ENCODE measurements around the gene SORCS2. TPM values are rescaled to one million over a fixed set of nuclear protein-coding genes. Genes with fewer than 3 reads are reported as not detected.
A peak's percentile ranks its signal among the peaks of the same experiment; 100 is the strongest.

Gene SORCS2
- total RNA-seq, 2 donors from 2014 or later, result 0.25 TPM; not detected in 1

GRCh38 chr4:7398104-7398423, 205.7 kb downstream of the SORCS2 start:
- Mint-ChIP-seq H3K36me3 (no peaks in the 10 kb centered on the region), H3K27ac (no peak overlapping the region), H3K9me3 (peaks cover 6 to 9% of the 10 kb centered on the region in 2 donors)
- no peak for ATAC-seq
- DNase-seq (ENCODE audit: low spot score in 2 of 2), result no peak

DNA sequence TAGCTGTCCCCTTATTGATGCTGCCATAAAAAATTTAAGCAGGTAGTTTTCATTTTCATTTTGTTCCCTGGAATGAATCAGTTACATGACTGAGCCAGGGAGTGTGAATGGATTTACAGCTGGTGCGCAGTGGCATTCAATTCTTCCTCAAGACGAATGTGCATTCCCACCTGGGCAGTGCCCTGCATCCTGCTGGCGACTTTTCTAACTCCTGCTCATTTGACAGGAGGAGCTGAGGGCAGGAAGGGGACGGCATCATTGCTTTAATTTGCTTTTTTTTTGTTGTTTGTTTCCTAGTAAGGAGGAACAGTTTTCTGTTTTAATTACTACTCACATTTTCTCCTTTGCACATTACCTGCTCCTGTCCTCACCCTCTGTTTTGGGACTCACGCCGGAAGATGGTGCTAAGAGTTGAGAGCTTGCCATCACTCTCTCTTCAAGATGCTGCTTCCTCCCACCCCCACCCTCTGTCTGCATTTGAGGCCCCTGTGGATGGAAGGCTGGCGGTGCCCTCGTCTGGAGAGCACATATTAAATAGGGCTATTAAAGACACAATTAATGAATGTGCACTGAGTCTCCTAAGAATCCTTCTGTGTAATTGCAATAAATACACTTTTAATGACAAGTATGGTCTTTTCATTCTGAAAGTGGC, 206.6 kb downstream of the SORCS2 start:
- ATAC-seq, result no peak
- no peak for DNase-seq (ENCODE audit: low spot score in 2 of 2)
- H3K27ac Mint-ChIP-seq, result no peak overlapping the region
- H3K9me3 Mint-ChIP-seq, result peaks cover 6 to 9% of the 10 kb centered on the region in 2 donors
- H3K36me3 Mint-ChIP-seq, result no peaks in the 10 kb centered on the region

DNA sequence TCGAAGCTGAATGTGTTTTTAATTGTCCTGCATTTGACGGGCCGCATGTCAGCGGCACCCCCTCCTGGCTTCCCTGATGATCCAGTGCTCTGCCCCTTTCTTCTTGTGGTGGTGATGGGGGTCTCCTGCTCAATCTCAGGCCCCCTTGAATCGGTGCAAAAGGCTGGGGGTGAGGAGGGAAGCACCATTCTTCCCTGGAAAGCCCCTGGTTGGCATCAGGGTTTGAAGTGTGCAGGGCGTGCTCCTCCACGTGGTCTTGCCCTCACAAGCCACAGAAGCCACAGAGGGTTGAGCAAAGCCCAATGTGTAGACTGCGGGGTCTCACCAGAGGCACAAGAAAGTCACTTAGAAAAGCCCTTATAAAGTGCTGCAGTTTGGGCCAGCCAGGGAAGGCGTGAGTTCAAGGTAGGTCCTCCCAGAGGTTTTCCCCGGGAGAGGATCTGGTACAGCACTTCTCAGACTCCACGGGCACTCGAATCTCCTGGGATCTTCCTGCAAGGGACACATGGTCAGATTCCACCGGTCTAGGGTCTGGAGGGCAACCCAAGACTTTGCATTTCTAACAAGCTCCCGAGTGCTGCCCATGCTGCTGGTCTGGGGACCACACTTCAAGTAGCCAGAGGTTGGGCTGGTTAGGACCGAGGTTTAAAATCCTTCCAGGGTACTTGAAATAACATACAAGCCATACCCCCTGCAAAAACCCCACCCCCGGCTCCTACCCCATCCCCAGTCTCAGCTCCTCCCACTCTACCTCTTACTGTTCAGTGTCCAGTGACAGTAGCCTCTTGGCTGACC, 207.3 kb downstream of the SORCS2 start:
- ATAC-seq (no peak), DNase-seq (ENCODE audit: low spot score in 2 of 2) (no peak)
- no peaks in the 10 kb centered on the region for H3K36me3 Mint-ChIP-seq
- no peak overlapping the region for H3K27ac Mint-ChIP-seq
- peaks cover 6 to 9% of the 10 kb centered on the region in 2 donors for H3K9me3 Mint-ChIP-seq

- Mint-ChIP-seq H3K27ac (no peak overlapping the region), H3K9me3 (peaks cover 6 to 9% of the 10 kb centered on the region in 2 donors), H3K36me3 (no peaks in the 10 kb centered on the region)
- no peak for DNase-seq (ENCODE audit: low spot score in 2 of 2)
- ATAC-seq, result no peak
Measured at GRCh38 chr4:7400671-7401298, 208.4 kb downstream of the SORCS2 start.

- DNase-seq (ENCODE audit: low spot score in 2 of 2) (no peak), ATAC-seq (no peak)
- Mint-ChIP-seq H3K9me3 (peaks cover 9 to 10% of the 10 kb centered on the region in 2 donors), H3K36me3 (no peaks in the 10 kb centered on the region), H3K27ac (no peak overlapping the region)
Measured at GRCh38 chr4:7402526-7402925, 210.2 kb downstream of the SORCS2 start.

GRCh38 chr4:7403001-7403400, 210.7 kb downstream of the SORCS2 start:
- Mint-ChIP-seq H3K27ac (no peak overlapping the region), H3K9me3 (peaks cover 9 to 13% of the 10 kb centered on the region in 2 donors), H3K36me3 (no peaks in the 10 kb centered on the region)
- DNase-seq (ENCODE audit: low spot score in 2 of 2) (no peak), ATAC-seq (no peak)

DNA sequence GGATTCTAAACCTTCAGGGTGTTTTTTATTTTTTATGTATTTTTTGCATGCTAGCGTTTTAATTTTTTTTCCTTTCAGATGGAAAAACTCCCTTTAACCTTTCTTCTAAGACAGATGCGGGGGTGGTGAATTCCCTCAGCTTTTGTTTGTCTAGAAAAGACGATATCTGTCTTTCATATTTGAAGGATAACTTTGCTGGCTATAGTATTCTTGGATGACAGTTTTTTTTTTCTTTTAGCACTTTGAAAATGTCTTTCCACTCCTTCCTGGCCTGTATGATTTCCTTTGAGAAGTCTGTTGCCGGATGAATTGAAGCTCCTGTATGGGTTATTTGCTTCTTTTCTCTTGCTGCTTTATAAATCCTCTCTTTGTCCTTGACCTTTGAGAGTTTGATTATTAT, 215.8 kb downstream of the SORCS2 start:
- ATAC-seq (no peak), DNase-seq (ENCODE audit: low spot score in 2 of 2) (no peak)
- Mint-ChIP-seq H3K9me3 (peaks cover 11 to 22% of the 10 kb centered on the region in 2 donors), H3K36me3 (peaks cover 10 to 19% of the 10 kb centered on the region in 2 donors), H3K27ac (no peak overlapping the region)

DNA sequence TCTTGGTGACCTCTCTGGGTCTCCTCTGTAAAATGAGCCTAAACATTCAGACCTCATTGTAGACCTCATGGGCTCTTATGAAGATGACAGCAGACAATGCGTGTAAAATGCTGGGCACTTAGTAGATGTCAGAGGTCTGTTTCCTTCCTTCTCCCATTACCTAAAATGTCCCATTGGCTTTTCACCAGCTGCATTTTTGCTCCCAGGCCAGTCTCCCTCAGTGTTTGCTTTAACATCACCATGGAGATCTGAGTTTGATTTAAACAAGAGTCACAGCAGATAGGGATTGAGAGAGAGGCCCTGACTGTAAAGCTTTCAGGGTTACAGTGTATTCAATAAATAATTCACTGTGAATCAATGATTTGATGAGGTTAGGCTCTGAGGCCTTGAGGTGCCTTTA, 218.1 kb downstream of the SORCS2 start:
- DNase-seq (ENCODE audit: low spot score in 2 of 2) (no peak), ATAC-seq (no peak)
- H3K36me3 Mint-ChIP-seq, result peaks cover 10 to 19% of the 10 kb centered on the region in 2 donors
- peaks cover 11 to 22% of the 10 kb centered on the region in 2 donors for H3K9me3 Mint-ChIP-seq
- H3K27ac Mint-ChIP-seq, result no peak overlapping the region

- ATAC-seq, result no peak
- Mint-ChIP-seq H3K9me3 (peaks cover 13 to 28% of the 10 kb centered on the region in 2 donors), H3K27ac (no peak overlapping the region), H3K36me3 (peaks cover 10 to 19% of the 10 kb centered on the region in 2 donors)
- peak in 1 of 2 donors; percentile 33 for DNase-seq (ENCODE audit: low spot score in 2 of 2)
Measured at GRCh38 chr4:7411491-7411890, 219.2 kb downstream of the SORCS2 start.

- peaks cover 16 to 24% of the 10 kb centered on the region in 2 donors for H3K9me3 Mint-ChIP-seq
- DNase-seq (ENCODE audit: low spot score in 2 of 2), result peak in 1 of 2 donors; percentile 30
- no peak overlapping the region for H3K27ac Mint-ChIP-seq
- peaks cover 10 to 19% of the 10 kb centered on the region in 2 donors for H3K36me3 Mint-ChIP-seq
- no peak for ATAC-seq
Measured at GRCh38 chr4:7411896-7412553, 219.7 kb downstream of the SORCS2 start.

GRCh38 chr4:7412554-7412912, 220.2 kb downstream of the SORCS2 start:
- peaks cover 16 to 24% of the 10 kb centered on the region in 2 donors for H3K9me3 Mint-ChIP-seq
- ATAC-seq, result no peak
- DNase-seq (ENCODE audit: low spot score in 2 of 2), result no peak
- H3K27ac Mint-ChIP-seq, result no peak overlapping the region
- H3K36me3 Mint-ChIP-seq, result peaks cover 10 to 19% of the 10 kb centered on the region in 2 donors

DNA sequence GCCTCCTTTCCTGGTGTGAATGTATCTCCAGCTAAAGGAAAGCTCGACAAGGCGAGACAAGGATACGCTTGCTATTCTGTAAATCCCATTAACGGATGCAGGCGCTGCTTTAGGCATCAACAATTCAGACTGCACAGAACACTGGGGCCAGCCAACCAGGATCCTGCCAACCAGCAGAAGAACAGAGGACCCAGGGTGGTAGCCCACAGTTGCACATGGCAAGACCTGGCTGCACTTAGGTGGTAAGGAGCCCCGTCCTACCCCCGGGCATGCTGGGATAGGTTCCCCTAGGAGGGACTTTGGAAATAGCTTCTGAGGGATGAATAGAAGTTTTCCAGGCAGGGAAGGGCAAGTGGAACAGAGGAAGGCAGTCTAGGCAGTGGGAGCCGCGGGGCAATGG, 221.7 kb downstream of the SORCS2 start:
- DNase-seq (ENCODE audit: low spot score in 2 of 2) (peak in 1 of 2 donors; percentile 16), ATAC-seq (no peak)
- Mint-ChIP-seq H3K36me3 (peaks cover 0 to 9% of the 10 kb centered on the region in 2 donors), H3K9me3 (peaks cover 11 to 22% of the 10 kb centered on the region in 2 donors), H3K27ac (no peak overlapping the region)

GRCh38 chr4:7414736-7415510, 222.6 kb downstream of the SORCS2 start:
- H3K27ac Mint-ChIP-seq, result no peak overlapping the region
- H3K9me3 Mint-ChIP-seq, result peaks cover 9 to 17% of the 10 kb centered on the region in 2 donors
- ATAC-seq (no peak), DNase-seq (ENCODE audit: low spot score in 2 of 2) (peak in 1 of 2 donors; percentile 34)
- peaks cover 0 to under 1% of the 10 kb centered on the region in 2 donors for H3K36me3 Mint-ChIP-seq

DNA sequence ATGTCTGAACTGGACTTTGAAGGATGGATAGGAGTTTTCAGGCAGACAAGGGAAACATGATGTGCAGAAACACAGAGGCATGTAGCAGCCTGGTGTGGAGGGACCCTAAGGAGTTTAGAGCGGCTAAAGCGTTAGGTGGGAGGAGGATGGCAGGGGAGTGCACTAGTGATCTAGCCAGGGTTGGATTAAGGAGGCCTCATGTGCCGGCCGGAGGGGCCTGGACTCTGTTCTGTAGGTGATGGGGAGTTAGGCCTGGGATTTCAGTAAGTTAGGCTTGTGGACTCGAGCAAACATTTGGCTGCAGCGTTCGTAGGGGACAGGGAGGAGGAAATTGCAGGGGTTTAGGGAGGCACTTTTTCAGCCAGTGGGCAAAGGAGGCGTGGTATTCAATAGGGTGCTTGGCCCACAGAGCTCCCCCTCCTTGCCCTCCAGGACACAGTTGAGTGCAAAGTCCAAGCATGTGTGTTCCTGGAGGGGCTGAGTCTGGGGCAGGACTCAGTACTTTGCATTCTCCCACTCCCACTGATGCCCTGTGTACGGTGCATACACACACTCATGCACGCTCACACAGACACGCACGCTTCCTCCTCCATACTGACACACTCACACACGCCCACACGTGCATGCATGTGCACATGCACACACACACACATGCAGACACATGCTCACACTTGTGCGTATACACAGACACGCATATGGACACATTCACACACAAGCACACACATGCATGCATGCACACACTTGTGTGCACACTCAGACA, 223.8 kb downstream of the SORCS2 start:
- Mint-ChIP-seq H3K27ac (no peak overlapping the region), H3K36me3 (no peaks in the 10 kb centered on the region)

DNA sequence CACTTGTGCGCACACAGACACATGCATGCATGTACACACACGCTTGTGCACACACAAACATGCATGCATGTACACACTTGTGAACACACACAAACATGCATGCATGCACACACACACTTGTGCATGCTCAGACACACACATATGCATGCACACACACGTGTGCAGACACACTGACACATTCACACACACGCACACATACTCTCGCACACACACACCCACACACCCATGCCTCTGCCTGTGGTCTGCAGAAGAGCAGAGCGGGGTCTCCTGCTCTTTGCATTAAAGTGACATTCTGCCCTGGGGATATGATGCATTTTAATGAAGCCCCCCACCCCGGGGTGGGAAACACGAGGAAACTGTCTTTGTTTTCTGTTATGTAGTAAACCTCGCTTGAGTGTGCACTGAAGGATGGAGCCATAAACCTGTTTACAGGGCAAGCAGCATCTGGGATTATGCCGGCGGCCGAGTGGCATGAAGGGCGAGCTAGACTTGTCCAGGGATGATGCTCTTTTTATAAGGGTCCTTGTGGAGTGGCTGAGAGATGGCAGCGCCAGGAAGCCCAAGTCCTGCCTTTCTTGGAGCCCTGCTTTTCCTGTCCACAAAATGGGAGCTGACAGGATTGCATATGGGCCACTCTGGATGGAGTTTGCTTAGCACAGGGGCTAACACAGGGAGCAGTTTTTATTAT, 224.6 kb downstream of the SORCS2 start:
- Mint-ChIP-seq H3K9me3 (peaks cover 5 to 17% of the 10 kb centered on the region in 2 donors), H3K36me3 (no peaks in the 10 kb centered on the region), H3K27ac (no peak overlapping the region)
- DNase-seq (ENCODE audit: low spot score in 2 of 2) (peak in 1 of 2 donors; percentile 16), ATAC-seq (no peak)

More for the DNA sequence above, 223.8 kb downstream of the SORCS2 start:
- peaks cover 9 to 17% of the 10 kb centered on the region in 2 donors for H3K9me3 Mint-ChIP-seq
- ATAC-seq, result no peak
- DNase-seq (ENCODE audit: low spot score in 2 of 2), result peak in 1 of 2 donors; percentile 23

All from activated naive CD4-positive, alpha-beta T cell treated with anti-CD3 and anti-CD28 coated beads, Interleukin-2, amount 50 U/mL, for 72 hours (primary cell).